ENCODE results near the gene TNIP2. TPM values are rescaled to one million over a fixed set of nuclear protein-coding genes. Genes with fewer than 3 reads are reported as not detected.
A peak's percentile ranks its signal among the peaks of the same experiment; 100 is the strongest.

The TNIP2 gene
- total and polyA plus RNA-seq, 10 donors, result 32.7 to 53.5 (median 47.9) TPM

- Histone ChIP-seq H3K9me3 (no peaks in the 10 kb centered on the region), H3K27ac (peak overlapping the region; percentile 79 to 98 (median 88)), H3K4me1 (peaks cover 76 to 100% (median 97%) of the 10 kb centered on the region in 6 donors), H3K27me3 (replicated peaks in 1 of 7) (no peaks in the 10 kb centered on the region), H3K36me3 (peaks cover 0 to 49% (median 0%) of the 10 kb centered on the region in 6 donors), H3K4me3 (peak overlapping the region in 7 of 8 donors; percentile 24 to 67 (median 37))
- WGBS, 5 donors, result 44 to 67% (median 58%) methylated on average over 9 to 23 of the region's 23 CpGs
- peak; percentile 89 for DNase-seq
- no peak for TF ChIP-seq POLR2A (IDR thresholded peaks at IDR 0.05)
- no peak for TF ChIP-seq POLR2AphosphoS5 (IDR thresholded peaks at IDR 0.05)
- TF ChIP-seq CTCF (IDR thresholded peaks at IDR 0.05 in 8 of 11, conservative IDR thresholded peaks at IDR 0.05 in 3 of 11), result no peak
- intact Hi-C loops (cut with DNase I; ENCODE audit: low total_unique reads), result no loop called here
Observed at GRCh38 chr4:2799971-2800690, 44.0 kb upstream of the TNIP2 start.

- H3K4me3 ChIP-seq, result peak overlapping the region in 7 of 8 donors; percentile 27 to 67 (median 37)
- 30 to 43% (median 38%) methylated on average over 8 to 14 of the region's 14 CpGs for WGBS, 5 donors
- peaks cover 0 to 45% (median 0%) of the 10 kb centered on the region in 6 donors for H3K36me3 ChIP-seq
- H3K9me3 ChIP-seq, result no peaks in the 10 kb centered on the region
- TF ChIP-seq POLR2A (IDR thresholded peaks at IDR 0.05), result no peak
- TF ChIP-seq POLR2AphosphoS5 (IDR thresholded peaks at IDR 0.05), result peak in 2 of 3 donors; percentile 24 to 54
- DNase-seq, result peak; percentile 88
- peaks cover 75 to 100% (median 97%) of the 10 kb centered on the region in 6 donors for H3K4me1 ChIP-seq
- H3K27ac ChIP-seq, result peak overlapping the region; percentile 79 to 98 (median 88)
- H3K27me3 ChIP-seq (replicated peaks in 1 of 7), result no peaks in the 10 kb centered on the region
- intact Hi-C loops (cut with DNase I; ENCODE audit: low total_unique reads), result no loop called here
Observed at GRCh38 chr4:2799224-2799911, 43.2 kb upstream of the TNIP2 start.

GRCh38 chr4:2798399-2799223 is 42.5 kb upstream of the TNIP2 start:
- intact Hi-C loops (cut with DNase I; ENCODE audit: low total_unique reads), result no loop called here
- H3K4me1 ChIP-seq, result peaks cover 80 to 100% (median 97%) of the 10 kb centered on the region in 6 donors
- peak overlapping the region; percentile 79 to 98 (median 88) for H3K27ac ChIP-seq
- no peaks in the 10 kb centered on the region for H3K27me3 ChIP-seq (replicated peaks in 1 of 7)
- DNase-seq, result peak; percentile 95
- H3K4me3 ChIP-seq, result peak overlapping the region in 7 of 8 donors; percentile 27 to 67 (median 37)
- H3K36me3 ChIP-seq, result peaks cover 0 to 37% (median 0%) of the 10 kb centered on the region in 6 donors
- H3K9me3 ChIP-seq, result no peaks in the 10 kb centered on the region
- WGBS, 5 donors, result 12 to 24% (median 15%) methylated on average over 13 to 29 of the region's 29 CpGs
- TF ChIP-seq POLR2A (IDR thresholded peaks at IDR 0.05) (no peak), CTCF (IDR thresholded peaks at IDR 0.05 in 8 of 11, conservative IDR thresholded peaks at IDR 0.05 in 3 of 11) (no peak), POLR2AphosphoS5 (IDR thresholded peaks at IDR 0.05) (peak; percentile 85 to 90 (median 89))

- H3K4me1 ChIP-seq, result peaks cover 81 to 97% (median 91%) of the 10 kb centered on the region in 6 donors
- H3K4me3 ChIP-seq, result peak overlapping the region in 5 of 8 donors; percentile 29 to 67 (median 49)
- H3K9me3 ChIP-seq, result no peaks in the 10 kb centered on the region
- no peaks in the 10 kb centered on the region for H3K27me3 ChIP-seq (replicated peaks in 1 of 7)
- TF ChIP-seq POLR2A (IDR thresholded peaks at IDR 0.05) (no peak), CTCF (IDR thresholded peaks at IDR 0.05 in 8 of 11, conservative IDR thresholded peaks at IDR 0.05 in 3 of 11) (no peak), POLR2AphosphoS5 (IDR thresholded peaks at IDR 0.05) (peak in 1 of 3 donors; percentile 48)
- peaks cover 0 to 29% (median 0%) of the 10 kb centered on the region in 6 donors for H3K36me3 ChIP-seq
- intact Hi-C loops (cut with DNase I; ENCODE audit: low total_unique reads), result no loop called here
- DNase-seq, result peak; percentile 86
- peak overlapping the region; percentile 79 to 98 (median 88) for H3K27ac ChIP-seq
- WGBS, 5 donors, result 29 to 42% (median 31%) methylated on average over 18 to 23 of the region's 23 CpGs
Observed at GRCh38 chr4:2797545-2798305, 41.6 kb upstream of the TNIP2 start.

Measured in spleen (tissue), 11 donors.